Measurements from ENCODE around the gene KRT37. TPM values are rescaled to one million over a fixed set of nuclear protein-coding genes. Genes with fewer than 3 reads are reported as not detected.
"Not testable (repeated sequence)": the region's sequence is repeated elsewhere in the genome, so short reads cannot be mapped to it uniquely, and the experiment has no call there.

Gene KRT37
- total RNA-seq, 1 experiment from 2014 or later: not detected

- Histone ChIP-seq H3K4me1 (ENCODE audit: control insufficient read depth, insufficient read depth, low read length) (no peaks in the 10 kb centered on the region), H3K36me3 (ENCODE audit: control insufficient read depth, insufficient read depth, low read length) (no peaks in the 10 kb centered on the region), H3K27me3 (ENCODE audit: control insufficient read depth, insufficient read depth, low read length) (no peaks in the 10 kb centered on the region), H3K27ac (ENCODE audit: low read length) (no peak overlapping the region), H3K9me3 (ENCODE audit: control insufficient read depth, insufficient read depth, low read depth, low read length) (no peaks in the 10 kb centered on the region), H3K4me3 (ENCODE audit: low read depth in 2 of 2, low read length in 2 of 2) (no peak overlapping the region)
- in situ Hi-C loops (cut with HindIII; ENCODE audit: low pct_unique_long_range_greater_than_20kb, low sequenced_read_pairs): no loop called here
- TF ChIP-seq POLR2AphosphoS5 (IDR thresholded peaks at IDR 0.05; ENCODE audit: low read depth, low read length): no peak
- TF ChIP-seq CTCF (IDR thresholded peaks at IDR 0.05): no peak
- TF ChIP-seq SIN3A (IDR thresholded peaks at IDR 0.05; ENCODE audit: borderline replicate concordance, insufficient read depth, low read depth, low read length): no peak
- TF ChIP-seq TCF7L2 (IDR thresholded peaks at IDR 0.05; ENCODE audit: low read depth, low read length): no peak
- no peak for TF ChIP-seq REST (IDR thresholded peaks at IDR 0.05; ENCODE audit: insufficient read depth in 1 of 2, low read depth in 2 of 2, low read length in 1 of 2)
- ATAC-seq (no peak), DNase-seq (ENCODE audit: low read depth, low spot score) (no peak)
- no TSS peak for BruUV-seq (replicated peaks)
- POLR2A ChIA-PET: no interaction called here
- CTCF ChIA-PET: no interaction called here
- intact Hi-C loops (cut with micrococcal nuclease; ENCODE audit: unreplicated experiment): no loop called here
These were observed 28.8 kb downstream of the KRT37 start for GRCh38 chr17:41395611-41396010.

GRCh38 chr17:41395044-41395443 is 29.3 kb downstream of the KRT37 start:
- intact Hi-C loops (cut with micrococcal nuclease; ENCODE audit: unreplicated experiment); BruUV-seq (replicated peaks); H3K27me3 ChIP-seq (ENCODE audit: control insufficient read depth, insufficient read depth, low read length); ATAC-seq; H3K27ac ChIP-seq (ENCODE audit: low read length); POLR2A ChIA-PET; H3K4me3 ChIP-seq (ENCODE audit: low read depth in 2 of 2, low read length in 2 of 2); in situ Hi-C loops (cut with HindIII; ENCODE audit: low pct_unique_long_range_greater_than_20kb, low sequenced_read_pairs); H3K4me1 ChIP-seq (ENCODE audit: control insufficient read depth, insufficient read depth, low read length); H3K36me3 ChIP-seq (ENCODE audit: control insufficient read depth, insufficient read depth, low read length); H3K9me3 ChIP-seq (ENCODE audit: control insufficient read depth, insufficient read depth, low read depth, low read length); CTCF ChIA-PET; DNase-seq (ENCODE audit: low read depth, low spot score): not testable (repeated sequence)

- no peaks in the 10 kb centered on the region for H3K4me1 ChIP-seq (ENCODE audit: control insufficient read depth, insufficient read depth, low read length)
- TF ChIP-seq POLR2AphosphoS5 (IDR thresholded peaks at IDR 0.05; ENCODE audit: low read depth, low read length) (no peak), TCF7L2 (IDR thresholded peaks at IDR 0.05; ENCODE audit: low read depth, low read length) (no peak), SIN3A (IDR thresholded peaks at IDR 0.05; ENCODE audit: borderline replicate concordance, insufficient read depth, low read depth, low read length) (no peak), CTCF (IDR thresholded peaks at IDR 0.05) (no peak), REST (IDR thresholded peaks at IDR 0.05; ENCODE audit: insufficient read depth in 1 of 2, low read depth in 2 of 2, low read length in 1 of 2) (no peak)
- CTCF ChIA-PET: no interaction called here
- in situ Hi-C loops (cut with HindIII; ENCODE audit: low pct_unique_long_range_greater_than_20kb, low sequenced_read_pairs): no loop called here
- H3K27ac ChIP-seq (ENCODE audit: low read length): no peak overlapping the region
- no peak overlapping the region for H3K4me3 ChIP-seq (ENCODE audit: low read depth in 2 of 2, low read length in 2 of 2)
- no peak for ATAC-seq
- no TSS peak for BruUV-seq (replicated peaks)
- DNase-seq (ENCODE audit: low read depth, low spot score): no peak
- H3K9me3 ChIP-seq (ENCODE audit: control insufficient read depth, insufficient read depth, low read depth, low read length): no peaks in the 10 kb centered on the region
- POLR2A ChIA-PET: no interaction called here
- H3K36me3 ChIP-seq (ENCODE audit: control insufficient read depth, insufficient read depth, low read length): no peaks in the 10 kb centered on the region
- intact Hi-C loops (cut with micrococcal nuclease; ENCODE audit: unreplicated experiment): no loop called here
- no peaks in the 10 kb centered on the region for H3K27me3 ChIP-seq (ENCODE audit: control insufficient read depth, insufficient read depth, low read length)
These were observed 30.0 kb downstream of the KRT37 start for GRCh38 chr17:41394254-41394996.
